GM12892 (cell line): ENCODE measurements around the gene LOXL1.
A peak's percentile ranks its signal among the peaks of the same experiment; 100 is the strongest.

Source experiments
- DNase-seq: peaks from one replicate; pipeline ENCODE4 v3.0.0; 2011; ENCODE audit not compliant: insufficient read length
- FAIRE-seq: peaks from 2 replicates; lab custom pipeline; 2011; peaks lifted over from hg19 to GRCh38; lab: Jason Lieb, UNC
- POLR2A ChIP-seq: IDR thresholded peaks from 2 replicates; pipeline ENCODE4 v1.6.1; 2011; ENCODE audit warnings: low read depth, low read length, control low read depth
- POLR2AphosphoS5 ChIP-seq: IDR thresholded peaks from 2 replicates; pipeline ENCODE4 v1.6.1; 2011; ENCODE audit warnings: low read depth, low read length, control low read depth
- TAF1 ChIP-seq: IDR thresholded peaks from 2 replicates; pipeline ENCODE4 v1.6.1; 2011; ENCODE audit warnings: low read depth, mild to moderate bottlenecking, control low read depth, low read length, borderline replicate concordance

LOXL1 gene

DNA sequence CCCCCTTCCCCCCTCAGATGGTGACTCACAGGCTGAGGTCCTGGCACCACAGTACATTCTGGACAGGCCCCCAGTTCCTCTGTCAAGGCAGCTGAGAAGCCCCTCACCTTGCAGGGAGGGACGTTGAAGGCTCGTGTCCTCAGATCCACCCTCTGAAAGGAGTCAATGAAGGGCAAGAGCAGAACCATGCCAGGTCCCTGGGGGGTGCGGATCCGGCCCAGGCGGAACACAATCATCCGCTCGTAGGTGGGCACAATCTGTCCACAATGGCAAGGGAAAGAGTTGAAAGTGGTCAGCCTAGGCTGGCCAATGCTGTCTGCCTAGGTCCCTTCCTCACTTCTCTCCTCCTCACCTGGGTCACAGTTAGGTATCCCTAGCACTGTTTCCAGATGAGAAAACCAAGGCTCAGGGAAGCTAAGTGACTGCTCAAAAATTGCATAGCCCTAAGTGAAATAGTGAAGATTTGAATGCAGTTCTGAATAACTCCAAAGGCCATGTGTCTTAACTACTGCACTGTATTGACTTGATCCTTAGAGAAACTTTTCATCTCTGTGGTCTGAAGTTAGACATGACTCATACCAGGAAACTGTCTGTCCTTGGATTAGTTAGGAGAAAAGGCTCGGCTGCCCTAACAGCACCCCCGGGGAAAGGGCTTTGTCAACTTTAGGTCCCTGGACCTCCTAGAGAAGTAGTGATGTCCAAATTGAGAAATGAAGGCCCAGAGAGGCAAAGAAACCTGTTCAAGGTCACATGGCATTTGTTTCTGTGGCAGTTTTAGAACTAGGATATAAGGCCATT, 62.9 kb downstream of the LOXL1 start:
- DNase-seq (no peak), FAIRE-seq (no peak)
- TF ChIP-seq POLR2AphosphoS5 = no peak
- no peak for TF ChIP-seq TAF1
- no peak for TF ChIP-seq POLR2A

DNA sequence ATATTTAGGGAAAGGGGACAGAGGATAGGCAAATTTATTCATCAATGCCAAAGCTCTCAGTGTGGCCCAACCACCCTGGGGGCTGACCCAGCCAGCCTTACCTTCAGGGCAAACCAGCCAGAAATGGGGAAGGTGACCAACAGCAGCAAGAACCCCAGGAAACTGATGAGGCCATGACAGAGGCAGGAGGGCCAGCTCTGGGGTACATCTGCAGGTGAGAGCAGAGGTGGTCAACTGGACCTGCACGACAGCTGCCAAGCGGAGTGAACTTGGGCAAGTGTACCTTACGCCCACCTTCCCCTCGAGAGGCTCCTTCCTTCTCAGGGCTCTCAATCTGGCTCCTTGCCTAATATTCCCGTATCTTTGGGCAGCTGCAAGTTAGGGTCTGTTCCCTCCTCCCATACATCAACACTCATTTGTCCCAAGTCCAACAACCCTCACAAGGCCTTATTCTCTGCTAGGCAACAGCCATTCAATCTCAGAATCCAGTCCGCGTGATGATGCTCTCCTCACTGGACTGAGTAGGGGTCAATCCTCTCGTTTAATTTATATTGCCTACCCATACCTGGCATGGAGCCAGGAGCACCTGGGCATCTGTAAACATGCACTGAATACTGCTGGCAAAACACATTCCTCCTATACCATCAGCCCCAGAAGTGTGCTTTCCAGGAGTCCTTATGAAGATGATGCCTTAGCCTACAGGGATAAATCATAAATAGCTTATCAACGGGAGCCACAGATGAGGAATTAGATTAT, 64.2 kb downstream of the LOXL1 start:
- TF ChIP-seq POLR2A = no peak
- TF ChIP-seq POLR2AphosphoS5 = no peak
- TF ChIP-seq TAF1 = no peak
- DNase-seq (no peak), FAIRE-seq (no peak)

DNA sequence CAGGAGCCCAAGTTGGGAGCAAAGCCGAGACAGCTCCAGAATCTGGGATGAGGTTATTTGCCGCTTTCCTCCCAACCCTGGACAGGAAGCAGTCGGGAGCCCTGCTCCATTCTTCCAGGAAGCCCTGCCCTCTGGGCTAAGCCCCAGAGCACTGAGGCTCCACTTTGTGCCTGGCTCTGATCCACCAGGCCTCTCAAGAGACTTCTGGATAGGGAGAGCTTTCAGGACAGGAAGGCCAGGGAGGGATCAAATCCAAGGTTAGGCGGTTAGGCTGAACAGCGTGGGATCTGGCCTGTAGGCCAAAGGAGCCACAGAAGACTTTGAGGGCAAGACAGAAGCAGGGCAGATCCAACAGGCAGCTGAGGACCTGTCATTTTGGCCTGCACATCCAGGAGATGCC, 65.0 kb downstream of the LOXL1 start:
- no peak for FAIRE-seq
- TF ChIP-seq POLR2AphosphoS5 (no peak), TAF1 (no peak)
- DNase-seq = no peak

DNA sequence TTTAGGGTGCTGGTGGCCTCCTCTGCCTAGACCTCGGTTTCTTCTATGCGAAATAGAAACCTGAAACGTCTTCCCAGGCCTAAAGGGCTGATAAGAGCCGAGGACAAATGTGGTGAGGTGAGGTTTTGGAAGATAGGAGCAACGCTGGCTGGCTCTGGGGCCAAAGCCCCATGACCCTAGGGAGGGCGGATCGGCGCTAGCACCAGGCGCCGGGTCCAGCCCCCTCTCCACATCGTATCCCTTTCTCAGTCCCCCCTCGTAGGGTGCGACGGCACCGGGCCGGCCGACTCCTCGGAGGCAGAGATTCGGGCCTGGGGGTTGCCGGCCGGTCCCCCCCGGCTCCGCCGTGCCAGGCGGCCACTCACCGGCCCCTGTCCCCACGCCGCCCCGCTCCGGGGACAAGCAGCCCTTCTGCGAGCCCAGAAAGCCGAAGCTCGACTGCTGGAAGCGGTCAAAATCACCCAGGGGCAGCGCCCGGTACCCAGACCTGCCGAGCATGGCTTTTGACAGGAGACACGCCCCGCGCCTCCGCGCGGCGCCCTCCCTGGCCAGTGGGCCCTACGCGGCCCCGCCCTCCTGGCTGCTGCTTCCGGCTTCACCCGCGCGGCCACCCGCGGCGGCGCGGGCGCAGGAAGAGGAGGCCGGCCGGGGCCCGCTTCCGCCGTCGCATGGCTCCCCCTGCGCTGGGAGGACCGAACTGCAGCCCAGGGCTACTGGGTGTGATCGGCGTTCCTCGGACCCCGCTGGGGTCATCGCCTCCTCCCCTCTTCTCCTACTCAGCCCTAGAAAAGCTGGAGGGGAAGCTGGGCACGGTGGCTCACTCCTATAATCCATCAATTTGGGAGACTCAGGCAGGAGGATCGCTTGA, 65.7 kb downstream of the LOXL1 start, which contains the start of gene STOML1:
STOML1 (minus strand) TSS at position 570 of the 868 bp plus-strand sequence; CDS start at position 498, 72 bp downstream.
- DNase-seq (peak; percentile 95), FAIRE-seq (peak; percentile 95)
- TF ChIP-seq TAF1 (peak; percentile 72), POLR2AphosphoS5 (peak; percentile 61; the same call in 1 of the 2 replicates), POLR2A (peak; percentile 72; the same call in 1 of the 2 replicates)

DNA sequence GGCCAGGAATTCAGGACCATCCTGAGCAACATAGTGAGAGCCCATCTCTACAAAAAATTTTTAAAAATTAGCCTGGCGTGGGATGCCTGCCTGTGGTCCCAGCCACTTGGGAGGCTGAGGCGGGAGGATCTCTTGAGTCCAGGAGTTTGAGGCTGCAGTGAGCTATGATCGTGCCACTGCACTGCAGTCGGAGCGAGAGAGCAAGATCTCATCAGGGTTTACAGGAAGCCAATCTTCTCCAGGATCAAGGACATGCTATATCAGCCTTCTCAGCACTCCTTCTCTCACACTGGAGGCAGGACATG, 66.3 kb downstream of the LOXL1 start:
- DNase-seq = no peak
- no peak for TF ChIP-seq POLR2AphosphoS5
- TF ChIP-seq POLR2A = no peak
- TF ChIP-seq TAF1 = no peak
- no peak for FAIRE-seq

DNA sequence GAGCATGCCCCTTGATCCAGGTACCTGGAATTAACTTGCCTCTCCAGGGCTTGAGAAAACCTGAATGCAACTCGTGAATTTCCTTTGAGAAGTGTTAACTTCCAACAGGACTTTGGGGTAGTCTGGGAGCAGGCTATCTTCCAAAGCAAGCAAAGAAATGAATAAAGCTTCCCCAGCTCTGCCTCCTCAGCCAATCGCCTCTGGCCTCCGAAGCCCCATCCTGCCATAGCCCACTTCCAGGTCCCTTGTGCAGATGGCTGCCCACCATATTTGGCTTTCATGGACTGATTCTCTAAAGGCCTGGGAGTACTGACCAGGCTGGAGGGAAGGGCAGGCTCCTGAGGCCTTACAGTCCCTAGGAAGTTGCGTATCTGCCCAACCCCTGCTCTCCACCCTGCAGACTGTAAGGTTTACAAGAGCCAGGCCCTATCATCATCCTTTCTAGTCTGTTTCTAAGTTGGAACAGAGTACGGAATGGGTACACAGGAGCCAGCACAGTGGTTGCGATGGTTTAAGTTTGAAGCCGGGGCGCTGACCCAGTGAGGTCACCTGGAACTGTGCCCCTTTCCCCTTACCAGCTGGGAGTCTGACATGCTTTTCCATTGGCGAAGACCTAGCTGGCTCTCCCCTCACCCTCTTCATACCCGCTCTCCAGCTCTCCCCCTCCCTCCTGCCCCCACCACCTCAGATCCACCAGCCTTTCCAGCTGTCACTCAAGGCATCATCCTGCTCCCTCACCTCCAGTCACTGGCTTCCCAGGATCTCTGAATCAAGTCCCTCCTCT, 67.1 kb downstream of the LOXL1 start:
- no peak for DNase-seq
- FAIRE-seq = no peak
- TF ChIP-seq POLR2AphosphoS5 (no peak), TAF1 (no peak)

DNA sequence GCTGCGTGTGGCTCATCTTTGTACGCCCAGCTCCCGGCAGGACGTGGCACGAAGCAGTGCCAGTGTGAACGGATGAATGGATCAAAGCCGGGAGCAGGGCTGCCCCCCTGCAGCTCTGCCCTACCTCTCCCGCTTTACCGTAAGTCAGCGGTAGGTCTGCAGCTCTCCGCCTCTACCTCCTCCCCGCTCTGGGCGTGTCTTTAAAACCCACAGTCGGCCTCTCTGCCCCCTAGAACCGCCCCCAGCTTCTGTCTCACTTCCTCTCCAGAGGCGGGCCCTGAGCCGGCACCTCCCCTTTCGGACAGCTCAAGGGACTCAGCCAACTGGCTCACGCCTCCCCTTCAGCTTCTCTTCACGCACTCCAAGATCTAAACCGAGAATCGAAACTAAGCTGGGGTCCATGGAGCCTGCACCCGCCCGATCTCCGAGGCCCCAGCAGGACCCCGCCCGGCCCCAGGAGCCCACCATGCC, 68.2 kb downstream of the LOXL1 start, which contains the start of gene PML:
PML (plus strand) TSS at position 304 of the 471 bp plus-strand sequence; CDS start at position 401, 97 bp downstream.
- TF ChIP-seq POLR2A (peak; percentile 66; the same call in 1 of the 2 replicates), TAF1 (0 out of 2 replicates have a peak, but pooled peaks have one; percentile 42), POLR2AphosphoS5 (no peak; the same call in 1 of the 2 replicates)
- FAIRE-seq (peak; percentile 97), DNase-seq (peak; percentile 92)

DNA sequence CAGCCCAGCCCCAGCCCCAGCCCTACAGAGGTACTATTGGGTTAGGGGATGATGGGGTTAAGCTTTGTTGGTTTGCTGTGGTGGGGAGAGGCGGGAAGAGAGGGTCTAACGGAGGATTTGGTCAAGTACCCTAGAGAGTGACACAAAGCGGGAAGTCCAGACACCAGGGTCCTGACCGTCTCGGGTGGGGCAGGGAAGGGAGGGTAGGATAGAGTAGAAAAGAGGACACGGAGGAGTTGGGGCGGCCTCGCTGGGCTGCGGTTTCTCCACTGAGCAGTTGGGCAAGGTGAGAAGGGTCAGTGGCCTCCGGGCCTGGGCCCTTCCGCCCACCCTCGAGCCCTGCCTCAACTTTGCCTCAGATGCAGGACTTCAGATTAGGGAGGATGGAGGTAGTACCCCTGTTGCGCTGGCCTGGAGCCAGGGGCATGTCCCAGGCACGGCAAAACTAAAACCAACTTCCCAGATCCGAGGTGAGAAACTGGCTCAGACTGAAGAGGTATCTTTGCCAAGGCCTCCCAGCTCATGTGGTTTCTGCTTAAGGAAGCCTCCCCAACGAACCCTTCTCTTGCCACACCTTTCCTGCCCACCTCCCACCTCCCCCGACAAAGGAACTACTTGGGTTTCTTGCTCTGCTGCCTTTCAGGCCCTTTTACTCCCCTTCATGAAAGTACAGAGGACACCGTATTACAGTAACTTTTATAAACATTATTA, 68.8 kb downstream of the LOXL1 start:
- TF ChIP-seq POLR2A (no peak), POLR2AphosphoS5 (no peak), TAF1 (no peak)

DNA sequence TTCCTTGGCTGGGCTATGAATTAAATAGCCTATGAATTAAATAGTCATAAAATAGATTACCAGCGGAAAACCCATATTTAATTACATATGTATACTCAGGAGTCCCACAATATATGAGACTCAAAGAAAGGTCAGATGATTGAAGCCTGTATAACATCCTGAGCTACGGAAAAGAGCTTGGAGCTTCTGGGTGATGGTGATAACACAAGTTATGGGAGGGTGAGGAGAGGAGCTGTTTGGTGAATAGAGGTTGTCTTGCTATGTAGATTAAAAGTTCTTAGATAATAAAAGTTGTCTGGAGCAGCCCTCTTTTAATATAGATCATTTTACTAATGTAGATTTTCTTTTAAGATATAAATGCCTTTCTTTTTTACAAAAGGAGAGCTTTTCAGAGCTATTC, 70.0 kb downstream of the LOXL1 start:
- no peak for TF ChIP-seq TAF1
- TF ChIP-seq POLR2A = no peak
- no peak for TF ChIP-seq POLR2AphosphoS5
- FAIRE-seq (no peak), DNase-seq (no peak)

More for the DNA sequence above, 68.8 kb downstream of the LOXL1 start:
- DNase-seq (no peak), FAIRE-seq (no peak)
